Ovary (tissue), 3 donors: Measurements from ENCODE around the gene MLPH.

Experiments
- POLR2A ChIP-seq: fragments of 450-650 bp; IDR thresholded peaks from one replicate; pipeline ENCODE4 v1.6.1; 2017; ENCODE audit warnings: antibody characterized with exemption, mild to moderate bottlenecking, moderate library complexity
- TF ChIP-seq, protein P1 (sequence below), 3 donors: fragments of 450-650 bp in 2 of 3; fragments of 200-600 bp in 1 of 3; IDR thresholded peaks; one replicate each; pipeline versions ENCODE4 v1.5.1 to v1.8.0; 2016 to 2022; ENCODE audit warnings: antibody characterized with exemption in 3 of 3, mild to moderate bottlenecking in 1 of 3
- donor health status: DM: no; HTN: no; CAD: no.

GRCh38 chr2:237448626-237449025 lies 38.4 kb upstream of the MLPH start:
- TF ChIP-seq POLR2A: no peak
- TF ChIP-seq, protein P1, sequence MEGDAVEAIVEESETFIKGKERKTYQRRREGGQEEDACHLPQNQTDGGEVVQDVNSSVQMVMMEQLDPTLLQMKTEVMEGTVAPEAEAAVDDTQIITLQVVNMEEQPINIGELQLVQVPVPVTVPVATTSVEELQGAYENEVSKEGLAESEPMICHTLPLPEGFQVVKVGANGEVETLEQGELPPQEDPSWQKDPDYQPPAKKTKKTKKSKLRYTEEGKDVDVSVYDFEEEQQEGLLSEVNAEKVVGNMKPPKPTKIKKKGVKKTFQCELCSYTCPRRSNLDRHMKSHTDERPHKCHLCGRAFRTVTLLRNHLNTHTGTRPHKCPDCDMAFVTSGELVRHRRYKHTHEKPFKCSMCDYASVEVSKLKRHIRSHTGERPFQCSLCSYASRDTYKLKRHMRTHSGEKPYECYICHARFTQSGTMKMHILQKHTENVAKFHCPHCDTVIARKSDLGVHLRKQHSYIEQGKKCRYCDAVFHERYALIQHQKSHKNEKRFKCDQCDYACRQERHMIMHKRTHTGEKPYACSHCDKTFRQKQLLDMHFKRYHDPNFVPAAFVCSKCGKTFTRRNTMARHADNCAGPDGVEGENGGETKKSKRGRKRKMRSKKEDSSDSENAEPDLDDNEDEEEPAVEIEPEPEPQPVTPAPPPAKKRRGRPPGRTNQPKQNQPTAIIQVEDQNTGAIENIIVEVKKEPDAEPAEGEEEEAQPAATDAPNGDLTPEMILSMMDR (IDR thresholded peaks at IDR 0.05): no peak
